SK-N-SH (cell line): Measurements from ENCODE around the gene ABL2. TPM values are rescaled to one million over a fixed set of nuclear protein-coding genes. Genes with fewer than 3 reads are reported as not detected.

ENCODE experiments used
- CTCF ChIA-PET: fragments of 300-600, 350-600 bp; formaldehyde crosslinking; extraction: SDS; loops from one replicate; lab custom pipeline; 2021; lab: Yijun Ruan, JAX
- POLR2A ChIA-PET: fragments of 350-600 bp; sonication (Branson Sonifier 250); formaldehyde crosslinking; extraction: SDS; loops from one replicate; lab custom pipeline; 2020; ENCODE audit warnings: antibody characterized with exemption, inconsistent platforms; lab: Yijun Ruan, JAX
- DNase-seq: peaks from one replicate; pipeline ENCODE4 v3.0.0; 2012
- H2AFZ ChIP-seq: fragments of 200-600 bp; sonication (generic); 2 replicates; pipeline ENCODE4 v1.8.1; 2016; ENCODE audit warnings: antibody characterized with exemption, mild to moderate bottlenecking, low read depth
- H3F3A ChIP-seq: fragments of 200-600 bp; sonication (generic); replicated peaks from 2 replicates; pipeline ENCODE3; 2016; ENCODE audit warnings: antibody characterized with exemption, mild to moderate bottlenecking; ENCODE audit not compliant: insufficient read depth
- H3K27ac ChIP-seq, 2 experiments: fragments of 200-500 bp in 1 of 2; fragments of 200-600 bp in 1 of 2; sonication (Bioruptor generic) in 1 of 2; sonication (generic), shearing (Covaris generic) in 1 of 2; 2 replicates each; pipeline versions ENCODE4 v1.5.1 to v1.6.1; 2014 to 2016; ENCODE audit warnings: low read depth in 2 of 2, inconsistent platforms in 1 of 2, low read length in 1 of 2, mild to moderate bottlenecking in 1 of 2, mixed read lengths in 1 of 2
- H3K27me3 ChIP-seq: fragments of 200-600 bp; sonication (generic), shearing (Covaris generic); 2 replicates; pipeline ENCODE4 v1.6.1; 2016; ENCODE audit warnings: mixed run types; ENCODE audit not compliant: insufficient read depth
- H3K36me3 ChIP-seq, 2 experiments: fragments of 200-500 bp in 1 of 2; fragments of 200-600 bp in 1 of 2; sonication (Bioruptor generic) in 1 of 2; sonication (generic) in 1 of 2; replicated peaks in 1 of 2; 2 replicates each; pipeline versions ENCODE3 to v1.5.1; 2014 to 2016; ENCODE audit warnings: low read length in 1 of 2, mild to moderate bottlenecking in 1 of 2; ENCODE audit not compliant: insufficient read depth in 2 of 2, control insufficient read depth in 1 of 2
- H3K4me1 ChIP-seq, 2 experiments: fragments of 200-500 bp in 1 of 2; fragments of 200-600 bp in 1 of 2; sonication (Bioruptor generic) in 1 of 2; sonication (generic), shearing (Covaris generic) in 1 of 2; 2 replicates each; pipeline versions ENCODE4 v1.5.1 to v1.6.1; 2014 to 2016; ENCODE audit warnings: low read depth in 1 of 2, low read length in 1 of 2, mixed run types in 1 of 2; ENCODE audit not compliant: insufficient read depth in 2 of 2, control insufficient read depth in 1 of 2
- H3K4me2 ChIP-seq: fragments of 200-600 bp; sonication (generic), shearing (Covaris generic); 2 replicates; pipeline ENCODE4 v1.6.1; 2017; ENCODE audit warnings: mixed run types
- H3K4me3 ChIP-seq, 2 experiments: fragments of 200-500 bp in 1 of 2; fragments of 200-600 bp in 1 of 2; sonication (Bioruptor generic) in 1 of 2; sonication (generic), shearing (Covaris generic) in 1 of 2; 2 replicates each; pipeline versions ENCODE4 v1.5.1 to v1.8.1; 2014 to 2016; ENCODE audit warnings: low read depth in 2 of 2, inconsistent platforms in 1 of 2, low read length in 1 of 2, mild to moderate bottlenecking in 1 of 2, mixed read lengths in 1 of 2, moderate library complexity in 1 of 2
- H3K79me2 ChIP-seq: fragments of 200-600 bp; sonication (generic); 2 replicates; pipeline ENCODE4 v1.8.1; 2017; ENCODE audit warnings: mild to moderate bottlenecking; ENCODE audit not compliant: insufficient read depth
- H3K9ac ChIP-seq: fragments of 200-600 bp; sonication (generic); 2 replicates; pipeline ENCODE4 v1.6.1; 2017; ENCODE audit warnings: mixed run types
- H3K9me2 ChIP-seq: fragments of 200-600 bp; sonication (generic); 2 replicates; pipeline ENCODE4 v1.6.1; 2017; ENCODE audit warnings: mixed run types
- H3K9me3 ChIP-seq: fragments of 200-600 bp; sonication (generic); 2 replicates; pipeline ENCODE4 v1.6.1; 2017; ENCODE audit warnings: mixed run types, mild to moderate bottlenecking, moderate library complexity
- H4K20me1 ChIP-seq: fragments of 200-600 bp; sonication (generic); 2 replicates; pipeline ENCODE4 v1.6.1; 2017; ENCODE audit warnings: mild to moderate bottlenecking, mixed run types; ENCODE audit not compliant: insufficient read depth
- EZH2phosphoT487 ChIP-seq: fragments of 200-600 bp; sonication (generic); IDR thresholded peaks from 2 replicates; pipeline ENCODE4 v1.6.1; 2017; ENCODE audit warnings: low read depth, mixed run types, mild to moderate bottlenecking, antibody characterized with exemption, moderate library complexity, borderline replicate concordance
- GABPA ChIP-seq: IDR thresholded peaks from 2 replicates; pipeline ENCODE4 v1.4.0; 2012; ENCODE audit warnings: low read depth, mild to moderate bottlenecking
- IRF3 ChIP-seq: fragments of 150-350 bp; IDR thresholded peaks from 2 replicates; pipeline ENCODE4 v1.6.1; 2016; ENCODE audit warnings: mild to moderate bottlenecking, low read depth, low read length
- JUND ChIP-seq: IDR thresholded peaks from 2 replicates; pipeline ENCODE4 v1.4.0; 2012
- NFIC ChIP-seq: IDR thresholded peaks from 2 replicates; pipeline ENCODE4 v1.4.0; 2012; ENCODE audit warnings: borderline replicate concordance
- REST ChIP-seq: IDR thresholded peaks from 2 replicates; pipeline ENCODE4 v1.6.1; 2012; ENCODE audit warnings: mild to moderate bottlenecking, low read depth, low read length, moderate library complexity
- RFX5 ChIP-seq: IDR thresholded peaks from 2 replicates; pipeline ENCODE4 v1.6.1; 2012; ENCODE audit warnings: mild to moderate bottlenecking, improper control_type of control experiment, low read length
- RXRA ChIP-seq: IDR thresholded peaks from 2 replicates; pipeline ENCODE4 v1.4.0; 2012; ENCODE audit warnings: low read depth, mild to moderate bottlenecking, borderline replicate concordance
- SMC3 ChIP-seq: IDR thresholded peaks from 2 replicates; pipeline ENCODE4 v1.6.1; 2012; ENCODE audit warnings: low read depth, low read length, improper control_type of control experiment
- TEAD4 ChIP-seq: IDR thresholded peaks from 2 replicates; pipeline ENCODE4 v1.4.0; 2012; ENCODE audit warnings: mild to moderate bottlenecking, borderline replicate concordance; ENCODE audit not compliant: insufficient read depth
- USF1 ChIP-seq: IDR thresholded peaks from 2 replicates; pipeline ENCODE4 v1.4.0; 2012; ENCODE audit warnings: low read depth, borderline replicate concordance
- WGBS: methylation state at CpG from one replicate; pipeline ENCODE4 v1.1.6; 2017; ENCODE audit warnings: low lambda C conversion rate; 5-methylcytosine and 5-hydroxymethylcytosine counted together
- polyA plus RNA-seq, 3 experiments: library from polyadenylated mRNA; depleted of rRNA; stranded (reverse); fragments of >200 nt; gene quantifications; 2 replicates each; pipeline ENCODE4 v1.2.3, GENCODE V29; 2012

Gene ABL2
- polyA plus RNA-seq, 1 of the 3 experiments (the other 2 are of a cell fraction): 7.5 TPM

GRCh38 chr1:179126338-179127060, 103.0 kb downstream of the ABL2 start:
- H3F3A ChIP-seq: peaks cover 51% of the 10 kb centered on the region
- no peaks in the 10 kb centered on the region for H3K9me2 ChIP-seq
- H4K20me1 ChIP-seq: peaks cover 1% of the 10 kb centered on the region; the same call in 1 of the 2 replicates
- H2AFZ ChIP-seq: no peak overlapping the region
- peaks cover 5 to 25% of the 10 kb centered on the region in 2 experiments for H3K4me1 ChIP-seq
- H3K27me3 ChIP-seq: no peaks in the 10 kb centered on the region
- peak overlapping the region; percentile 54 to 92; a peak in 3 of 4 replicates for H3K27ac ChIP-seq
- H3K9ac ChIP-seq: peak overlapping the region; percentile 31; the same call in 1 of the 2 replicates
- 86% methylated on average over 8 of the region's 8 CpGs for WGBS
- no peak for DNase-seq
- peaks cover 85% of the 10 kb centered on the region for H3K79me2 ChIP-seq
- TF ChIP-seq EZH2phosphoT487 (no peak), REST (peak; percentile 20; the same call in 1 of the 2 replicates), RXRA (no peak), TEAD4 (no peak), NFIC (0 out of 2 replicates have a peak, but pooled peaks have one; percentile 39), USF1 (no peak), JUND (no peak), GABPA (no peak), SMC3 (no peak), RFX5 (no peak), IRF3 (no peak)
- peaks cover 18 to 53% of the 10 kb centered on the region in 2 experiments for H3K36me3 ChIP-seq
- H3K9me3 ChIP-seq: no peaks in the 10 kb centered on the region
- POLR2A ChIA-PET: interaction anchor here (0.6 kb wide), 1 partner anchor 865 kb away, joined by 5 read pairs; no protein-coding TSS in a partner anchor
- CTCF ChIA-PET: interaction anchor here (1.0 kb wide), 1 partner anchor 9 kb away, joined by 3 read pairs; no protein-coding TSS in a partner anchor
- peak overlapping the region in 1 of 2 experiments; percentile 1; a peak in 1 of 4 replicates for H3K4me3 ChIP-seq
- H3K4me2 ChIP-seq: peak overlapping the region; percentile 59
